Limb (tissue), 2 donors: ENCODE results near the gene CRAMP1.

Source experiments
- DNase-seq, 2 donors: peaks; one replicate each; pipeline ENCODE4 v3.0.0-alpha.2; 2016; ENCODE audit errors: extremely low spot score in 2 of 2

The CRAMP1 gene

DNA sequence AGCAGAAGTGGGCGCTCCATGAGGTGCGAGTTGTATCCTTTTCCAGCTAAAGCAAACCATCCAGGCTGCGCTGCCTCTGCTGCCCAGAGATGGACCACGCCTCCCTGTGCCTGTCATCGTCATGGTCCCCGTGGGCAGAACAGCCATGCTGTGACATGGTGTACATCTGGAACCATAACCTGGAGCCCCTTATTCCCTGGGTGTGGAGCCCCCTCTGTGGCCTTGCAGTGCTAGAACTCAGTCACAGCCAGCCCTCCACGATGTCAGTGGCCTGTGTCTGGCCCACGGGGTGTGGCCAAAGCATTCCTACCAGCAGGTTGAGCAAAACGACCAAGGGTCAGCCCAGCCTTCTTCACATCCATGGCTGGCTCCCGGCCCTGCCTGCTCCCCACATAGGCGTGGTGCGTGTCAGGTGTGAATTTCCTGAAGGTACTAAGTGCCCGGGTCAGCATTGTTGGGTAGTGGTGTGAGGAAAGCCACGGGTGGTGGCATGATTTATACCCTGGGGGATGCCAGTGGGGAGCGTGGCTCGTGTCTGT is 43.2 kb downstream of the CRAMP1 start:
- no peak for DNase-seq

DNA sequence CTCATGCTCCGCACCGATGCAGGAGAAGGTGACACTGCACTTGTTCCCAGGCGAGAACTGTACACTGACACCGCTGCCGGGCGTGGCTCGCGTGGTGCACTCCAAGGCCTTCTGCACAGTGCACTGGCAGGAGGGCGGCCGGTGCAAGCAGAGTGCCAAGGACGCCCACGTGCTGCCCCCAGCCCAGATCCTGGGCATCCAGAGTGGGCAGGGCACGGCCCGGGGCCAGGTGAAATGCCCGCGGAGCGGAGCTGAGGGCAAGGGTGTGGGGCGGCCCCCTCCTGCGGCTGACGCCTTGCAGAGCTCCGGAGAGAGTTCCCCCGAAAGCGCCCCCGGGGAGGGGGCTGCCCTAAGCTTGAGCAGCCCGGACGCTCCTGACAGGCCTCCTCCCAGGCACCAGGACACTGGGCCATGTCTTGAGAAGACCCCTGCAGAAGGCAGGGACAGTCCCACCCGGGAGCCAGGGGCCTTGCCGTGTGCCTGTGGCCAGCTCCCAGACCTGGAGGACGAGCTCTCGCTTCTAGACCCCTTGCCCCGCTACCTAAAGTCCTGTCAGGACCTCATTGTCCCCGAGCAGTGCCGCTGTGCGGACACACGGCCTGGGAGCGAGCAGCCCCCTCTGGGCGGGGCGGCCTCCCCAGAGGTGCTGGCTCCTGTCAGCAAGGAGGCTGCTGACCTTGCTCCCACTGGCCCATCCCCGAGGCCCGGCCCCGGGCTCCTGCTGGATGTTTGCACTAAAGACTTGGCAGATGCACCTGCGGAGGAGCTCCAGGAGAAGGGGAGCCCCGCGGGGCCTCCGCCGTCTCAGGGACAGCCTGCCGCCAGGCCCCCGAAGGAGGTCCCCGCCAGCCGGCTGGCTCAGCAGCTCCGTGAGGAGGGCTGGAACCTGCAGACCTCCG is 44.0 kb downstream of the CRAMP1 start:
- DNase-seq: no peak

DNA sequence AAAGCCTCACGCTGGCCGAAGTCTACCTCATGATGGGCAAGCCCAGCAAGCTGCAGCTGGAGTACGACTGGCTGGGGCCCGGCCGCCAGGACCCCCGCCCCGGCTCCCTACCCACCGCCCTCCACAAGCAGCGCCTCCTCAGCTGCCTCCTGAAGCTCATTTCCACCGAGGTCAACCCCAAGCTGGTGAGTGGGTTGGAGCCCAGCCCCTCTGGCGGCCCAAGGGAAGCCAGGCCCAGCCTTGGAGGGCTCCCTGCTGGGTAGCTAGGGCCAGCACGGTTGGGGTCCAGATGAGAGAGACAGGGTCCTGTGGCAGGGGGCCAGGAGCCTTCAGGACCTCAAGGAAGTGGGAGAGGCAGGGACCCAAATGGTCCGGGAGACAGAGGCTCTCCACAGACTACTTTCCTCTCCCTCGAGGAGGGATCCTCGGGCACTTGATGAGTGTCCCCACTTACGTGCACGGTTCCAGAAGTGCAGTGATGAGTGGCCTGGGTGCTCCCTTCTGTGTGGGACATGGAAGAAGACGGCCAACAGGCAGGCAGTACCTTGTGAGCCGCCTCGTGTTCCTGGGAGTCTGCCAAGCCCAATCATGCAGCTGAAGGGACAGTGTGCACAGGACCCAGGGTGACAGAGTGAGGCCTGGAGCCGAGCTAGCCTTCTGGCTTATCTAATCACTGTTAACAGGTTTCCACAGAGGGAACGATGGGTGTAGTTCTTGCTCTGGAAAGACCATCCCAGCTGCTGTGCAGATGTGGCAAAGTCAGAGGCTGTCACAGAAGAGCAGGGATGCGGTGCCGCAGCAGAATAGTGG is 44.9 kb downstream of the CRAMP1 start:
- DNase-seq: no peak

DNA sequence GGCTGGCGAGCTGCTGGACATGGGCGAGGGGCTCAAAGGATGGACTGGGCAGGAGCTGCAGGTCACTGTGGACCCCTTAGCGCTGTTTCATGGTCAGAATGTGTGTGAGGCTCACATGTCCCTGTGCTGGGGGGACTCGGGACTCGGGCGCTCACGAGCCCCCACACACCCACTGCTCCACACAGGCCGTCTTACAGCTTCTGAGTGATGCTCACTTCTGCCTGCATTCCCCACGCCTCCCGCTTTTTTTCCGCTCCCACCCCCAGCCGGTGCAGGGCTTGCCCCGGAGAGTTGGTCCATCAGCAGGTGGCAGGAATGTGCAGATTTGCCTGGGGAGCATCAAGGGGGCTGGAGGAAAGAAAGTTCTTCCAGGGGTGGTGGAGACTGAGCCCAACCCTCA is 45.7 kb downstream of the CRAMP1 start:
- DNase-seq: no peak

DNA sequence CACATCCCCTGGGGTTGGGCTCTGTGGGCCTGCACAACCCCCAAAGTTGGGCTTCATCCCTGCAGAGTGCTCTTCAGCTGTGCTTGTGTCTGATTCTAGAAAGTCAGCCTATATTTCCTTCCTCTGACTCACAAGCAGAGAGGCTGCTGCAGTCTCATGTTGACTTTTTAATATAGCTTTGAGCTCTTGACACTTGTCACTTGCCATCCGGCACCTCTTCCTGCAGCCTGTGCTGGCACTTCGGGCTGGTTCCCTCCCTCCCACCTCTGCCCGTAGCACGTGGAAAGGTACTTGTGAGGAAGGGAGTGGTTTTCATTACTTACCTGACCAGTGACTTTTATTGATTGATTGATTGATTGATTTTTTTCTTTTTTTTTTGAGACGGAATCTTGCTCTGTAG is 46.9 kb downstream of the CRAMP1 start:
- DNase-seq: no peak

DNA sequence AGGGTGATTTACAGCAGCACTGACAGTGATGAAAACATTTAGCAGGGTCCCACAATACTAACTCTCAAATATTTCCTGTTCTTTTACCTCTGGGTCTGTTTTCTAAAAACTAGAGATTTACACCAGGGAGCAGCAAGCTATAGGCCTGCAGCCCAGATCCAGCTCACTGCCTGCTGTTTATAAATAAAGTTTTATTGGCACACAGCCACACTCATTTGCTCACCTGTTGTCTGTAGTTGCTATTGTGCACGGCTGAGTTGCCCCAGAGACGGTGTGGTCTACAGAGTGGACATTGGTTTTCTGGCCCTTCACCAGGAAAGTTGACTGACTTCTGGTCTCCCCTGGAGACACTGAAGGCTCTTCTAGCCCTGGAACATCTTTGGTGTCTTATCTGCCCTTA is 49.7 kb downstream of the CRAMP1 start:
- DNase-seq: no peak

DNA sequence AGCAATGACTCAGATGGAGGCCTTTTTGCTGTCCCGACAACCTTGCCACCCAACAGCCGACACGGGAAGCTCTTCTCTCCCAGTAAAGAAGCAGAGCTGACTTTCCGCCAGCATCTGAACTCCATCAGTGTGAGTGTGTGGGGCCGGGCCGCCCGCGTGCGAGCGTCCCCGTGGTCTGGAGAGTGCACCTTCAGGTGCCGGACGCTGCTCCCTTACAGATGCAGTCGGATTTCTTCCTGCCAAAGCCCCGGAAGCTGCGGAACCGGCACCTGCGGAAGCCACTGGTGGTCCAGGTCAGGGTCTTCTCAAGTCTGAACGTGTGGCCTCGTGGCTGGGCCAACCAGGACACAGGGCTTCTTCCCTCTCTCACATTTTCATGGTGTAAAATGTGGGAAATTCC is 50.4 kb downstream of the CRAMP1 start:
- DNase-seq: no peak

DNA sequence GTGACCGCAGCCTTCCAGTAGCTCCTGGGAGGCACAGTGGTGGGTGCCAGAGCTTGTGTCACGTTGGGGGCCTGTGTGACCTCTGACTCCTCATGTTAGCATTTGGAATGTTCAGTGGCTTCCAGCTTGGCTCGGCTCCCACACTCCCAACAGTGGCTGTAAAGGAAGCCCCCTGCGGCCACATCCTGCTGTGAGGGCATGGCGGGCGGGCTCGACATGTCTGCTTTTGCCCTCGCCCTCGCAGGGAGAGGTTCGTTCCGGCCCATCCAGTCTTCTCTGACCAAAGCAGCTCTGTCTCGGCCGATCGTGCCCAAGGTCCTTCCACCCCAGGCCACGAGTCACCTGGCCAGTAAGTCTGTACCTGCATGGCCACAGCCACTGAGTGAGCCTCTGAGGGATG is 53.7 kb downstream of the CRAMP1 start:
- DNase-seq: no peak

DNA sequence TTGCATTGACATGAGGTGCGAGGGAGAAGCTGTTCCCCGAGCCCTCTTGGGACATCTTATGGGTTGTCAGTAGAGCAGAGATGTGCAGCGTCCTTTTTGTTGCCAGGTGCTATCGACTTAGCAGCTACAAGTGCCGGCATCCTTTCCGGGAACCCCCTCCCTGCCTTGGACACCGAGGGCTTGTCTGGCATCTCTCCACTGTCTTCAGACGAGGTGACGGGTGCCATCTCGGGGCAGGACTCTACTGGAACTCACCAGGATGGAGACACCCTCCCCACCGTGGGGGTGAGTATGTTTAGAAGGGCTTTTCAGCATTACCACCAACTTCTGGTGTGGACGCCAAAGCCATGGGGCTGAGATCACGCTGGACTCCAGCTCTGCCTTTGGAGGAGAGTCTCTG is 54.2 kb downstream of the CRAMP1 start:
- DNase-seq: no peak

DNA sequence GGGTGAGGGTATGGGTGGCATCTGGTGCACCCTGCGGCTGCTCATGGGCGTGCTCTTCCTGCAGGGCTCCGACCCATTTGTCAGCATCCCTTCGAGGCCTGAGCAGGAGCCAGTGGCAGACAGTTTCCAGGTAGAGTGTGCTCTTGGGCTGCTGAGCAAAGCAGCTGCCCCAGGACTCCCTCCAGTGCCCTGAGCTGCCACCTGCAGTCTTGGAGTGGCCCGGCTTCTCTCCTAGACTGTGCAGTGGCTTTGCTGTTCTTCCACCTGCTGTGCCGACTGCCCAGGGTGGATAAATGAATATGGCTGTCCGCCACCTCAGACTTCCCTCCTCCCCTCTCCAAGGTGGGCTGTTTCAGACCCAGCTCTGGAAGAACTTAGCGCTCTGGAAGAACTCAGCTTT is 55.1 kb downstream of the CRAMP1 start:
- no peak for DNase-seq

DNA sequence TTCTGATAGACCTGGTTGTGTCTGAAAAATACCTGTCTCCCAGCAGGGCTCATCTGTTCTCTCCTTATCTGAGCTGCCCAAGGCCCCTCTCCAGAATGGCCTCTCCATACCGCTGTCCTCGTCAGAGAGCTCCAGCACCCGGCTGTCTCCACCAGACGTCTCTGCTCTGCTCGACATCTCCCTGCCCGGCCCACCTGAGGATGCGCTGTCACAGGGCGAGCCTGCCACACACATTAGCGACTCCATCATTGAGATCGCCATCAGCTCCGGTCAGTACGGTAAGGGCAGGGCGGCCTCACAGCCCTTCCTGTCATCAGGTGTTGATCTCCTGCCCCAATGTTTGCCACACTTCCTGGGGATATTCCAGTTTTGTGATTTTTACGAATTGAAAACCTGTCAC is 55.8 kb downstream of the CRAMP1 start:
- DNase-seq: no peak

DNA sequence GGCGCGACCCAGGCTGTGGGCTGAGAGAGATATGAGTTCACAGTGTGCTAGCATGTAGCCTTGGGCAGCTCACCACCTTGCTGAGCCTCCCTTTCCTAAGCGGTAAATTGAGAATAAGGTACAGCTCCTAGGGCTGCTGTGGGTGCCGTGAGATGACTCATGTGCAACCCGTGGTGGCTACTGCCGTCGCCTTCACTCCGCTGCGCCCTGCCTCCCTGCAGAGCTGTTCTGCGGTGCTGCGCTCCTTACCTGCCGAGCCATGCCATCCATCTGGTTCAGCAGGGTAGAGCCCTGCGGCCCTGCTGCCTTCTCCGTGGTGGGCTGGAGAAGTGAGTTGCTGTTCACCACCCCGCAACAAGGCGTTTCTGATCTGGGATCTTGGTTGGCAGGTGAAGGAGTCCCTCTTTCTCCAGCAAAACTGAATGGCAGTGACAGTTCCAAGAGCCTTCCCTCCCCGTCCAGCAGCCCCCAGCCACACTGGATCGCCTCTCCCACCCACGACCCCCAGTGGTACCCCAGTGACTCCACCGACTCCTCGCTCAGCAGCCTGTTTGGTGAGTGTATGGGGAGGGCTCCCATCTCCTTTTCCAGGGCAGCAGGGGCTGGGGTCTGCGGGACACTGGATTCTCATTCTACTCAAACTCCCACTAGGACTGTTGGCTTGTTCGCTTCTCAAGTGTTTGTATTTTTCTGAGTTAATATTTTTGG is 56.6 kb downstream of the CRAMP1 start:
- no peak for DNase-seq

DNA sequence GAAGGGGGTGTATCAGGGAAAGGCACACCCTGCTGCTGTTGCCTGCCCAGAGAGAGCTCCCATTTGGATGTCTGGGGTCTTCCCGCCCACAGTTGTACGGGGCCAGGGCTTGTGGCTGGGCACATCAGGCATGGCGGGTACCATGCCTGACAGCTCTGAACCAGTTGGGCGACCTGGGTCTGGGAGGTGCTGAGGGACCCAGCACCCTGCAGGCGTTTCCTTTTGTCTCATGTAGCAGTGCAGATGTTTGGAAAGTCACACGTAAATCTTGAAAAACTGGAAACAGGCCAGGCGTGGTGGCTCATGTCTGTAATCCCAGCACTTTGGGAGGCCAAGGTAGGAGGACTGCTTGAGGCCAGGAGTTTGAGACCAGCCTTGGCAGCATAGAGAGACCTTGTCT is 57.5 kb downstream of the CRAMP1 start:
- DNase-seq: no peak

DNA sequence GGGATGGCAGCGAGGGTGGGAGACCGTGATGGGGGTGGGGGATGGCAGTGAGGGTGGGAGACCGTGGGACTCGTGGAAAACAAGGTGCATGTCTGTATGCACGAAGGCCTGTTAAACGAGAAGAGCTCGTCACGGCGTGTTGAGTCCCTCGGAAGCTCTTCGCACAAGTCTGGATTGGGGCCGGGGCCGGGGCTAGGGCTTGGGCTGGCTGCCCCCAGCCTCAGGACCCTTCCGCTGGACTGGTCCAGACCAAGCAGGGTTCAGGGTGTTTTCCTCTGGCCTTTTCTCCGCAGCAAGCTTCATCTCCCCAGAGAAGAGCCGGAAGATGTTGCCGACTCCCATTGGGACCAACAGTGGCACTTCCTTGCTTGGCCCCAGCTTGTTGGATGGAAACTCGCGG is 58.2 kb downstream of the CRAMP1 start:
- DNase-seq: no peak

DNA sequence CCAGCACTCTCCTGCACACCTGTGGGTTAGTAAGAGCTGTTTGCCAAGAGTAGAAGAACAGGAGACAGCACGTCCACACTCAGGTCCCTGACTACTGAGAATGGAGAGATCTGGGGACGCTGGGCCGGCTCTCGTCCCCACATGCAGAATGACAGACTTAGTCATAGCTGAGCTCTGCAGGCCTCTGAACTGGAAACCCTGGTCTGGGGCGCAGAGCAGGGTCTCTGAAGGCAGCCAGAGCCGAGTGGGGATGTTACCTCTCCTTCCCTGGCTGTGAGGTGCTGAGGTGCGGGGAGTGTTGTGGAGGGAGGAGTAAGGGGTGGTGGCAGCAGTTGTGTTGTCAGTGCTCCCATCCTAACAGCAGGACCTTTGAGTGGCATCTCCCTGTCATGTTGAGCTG is 58.7 kb downstream of the CRAMP1 start:
- DNase-seq: no peak

DNA sequence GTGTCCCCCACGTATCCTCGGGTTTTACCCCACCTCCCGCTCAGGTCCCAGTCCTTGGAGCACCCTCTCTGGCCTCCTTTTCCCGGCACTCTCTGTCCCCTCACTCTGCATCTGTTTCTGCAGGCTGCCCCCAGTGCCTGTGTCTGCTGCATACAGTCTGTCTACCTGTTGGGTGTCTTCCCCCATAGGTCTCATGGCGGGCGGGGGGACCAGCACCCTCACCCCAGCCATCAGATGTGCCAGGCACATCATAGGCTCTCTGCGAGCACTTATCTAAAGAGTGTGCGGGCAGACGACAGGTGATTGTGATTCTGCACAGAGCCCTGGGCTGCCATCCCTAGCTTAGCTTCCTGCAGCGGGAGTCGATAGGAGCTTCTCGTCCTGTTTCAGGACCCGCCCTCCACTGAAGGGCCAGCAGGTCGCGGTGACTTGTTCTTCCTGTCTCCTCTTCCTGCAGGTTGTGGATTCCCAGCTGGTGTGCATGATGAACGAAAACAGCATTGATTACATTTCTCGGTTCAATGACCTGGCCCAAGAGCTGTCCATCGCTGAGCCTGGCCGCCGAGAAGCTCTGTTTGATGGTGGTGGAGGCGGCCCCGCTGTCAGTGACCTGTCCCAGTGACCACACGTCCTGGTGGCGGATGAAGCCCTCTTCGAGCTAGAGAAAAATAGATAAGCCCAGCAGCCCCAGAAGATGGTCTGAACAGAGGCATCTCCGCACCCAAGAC is 61.4 kb downstream of the CRAMP1 start:
- DNase-seq: no peak

DNA sequence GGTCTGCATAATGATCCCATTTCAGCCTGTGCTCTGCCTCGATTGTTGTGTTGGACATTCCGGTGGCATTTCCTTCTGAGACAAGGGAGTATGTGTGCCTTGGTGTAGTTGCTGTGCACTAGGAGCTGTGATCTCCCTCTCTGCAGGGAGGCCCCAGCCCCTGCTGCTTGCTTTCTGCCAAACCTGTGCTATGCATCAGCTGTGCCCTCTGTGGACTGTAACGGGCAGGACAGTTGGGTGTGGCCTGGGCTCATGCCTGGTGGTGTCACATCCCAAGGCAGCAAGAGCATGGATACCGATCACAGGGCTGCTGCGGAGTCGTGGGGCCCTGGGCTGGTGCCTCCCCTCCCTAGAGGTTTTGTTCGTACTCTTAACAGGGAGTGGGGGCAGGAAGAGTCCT is 62.1 kb downstream of the CRAMP1 start:
- no peak for DNase-seq

DNA sequence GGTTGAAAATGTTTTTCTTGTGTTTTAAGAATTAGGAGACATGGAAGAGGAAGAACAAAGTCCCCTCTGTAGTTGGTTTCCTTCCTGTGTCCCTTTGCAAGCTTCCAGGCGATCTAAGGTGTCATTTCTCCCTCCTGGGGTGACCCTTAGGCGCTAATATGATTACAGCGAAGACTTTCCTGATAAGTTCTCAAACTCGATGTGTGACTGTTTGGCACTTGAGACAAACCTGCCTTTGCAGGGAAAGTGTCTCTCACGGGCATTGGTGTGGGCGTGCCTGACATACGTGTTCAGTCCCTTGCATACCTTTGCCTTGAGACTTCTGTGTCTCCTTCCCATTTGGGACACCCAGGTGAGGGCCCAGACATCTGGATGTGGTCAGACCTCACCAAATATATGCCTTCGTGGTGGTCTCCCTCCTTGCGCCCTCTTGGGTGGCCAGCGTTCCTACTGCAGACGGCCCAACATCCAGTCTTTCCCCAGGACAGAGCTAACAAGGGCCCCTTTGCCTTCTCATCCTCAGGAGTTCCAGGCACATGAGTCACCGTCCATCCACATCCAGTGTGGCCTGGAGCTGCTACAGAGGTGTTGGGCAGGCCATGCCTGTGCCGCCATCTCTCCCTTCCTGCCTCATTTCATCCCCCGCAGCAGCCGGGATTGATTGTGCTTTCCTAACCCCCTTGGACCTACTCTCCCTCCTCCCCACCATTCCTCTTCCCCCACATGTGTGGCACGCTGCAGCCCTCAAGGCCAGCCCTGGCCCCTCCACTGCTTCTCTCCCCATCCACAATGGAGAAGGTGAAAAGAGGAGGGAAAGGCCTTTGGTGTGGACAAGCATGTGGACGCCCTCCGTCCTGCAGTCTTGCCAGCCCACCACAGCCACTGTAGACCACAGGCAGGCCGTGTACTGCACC is 62.8 kb downstream of the CRAMP1 start:
- DNase-seq: no peak

DNA sequence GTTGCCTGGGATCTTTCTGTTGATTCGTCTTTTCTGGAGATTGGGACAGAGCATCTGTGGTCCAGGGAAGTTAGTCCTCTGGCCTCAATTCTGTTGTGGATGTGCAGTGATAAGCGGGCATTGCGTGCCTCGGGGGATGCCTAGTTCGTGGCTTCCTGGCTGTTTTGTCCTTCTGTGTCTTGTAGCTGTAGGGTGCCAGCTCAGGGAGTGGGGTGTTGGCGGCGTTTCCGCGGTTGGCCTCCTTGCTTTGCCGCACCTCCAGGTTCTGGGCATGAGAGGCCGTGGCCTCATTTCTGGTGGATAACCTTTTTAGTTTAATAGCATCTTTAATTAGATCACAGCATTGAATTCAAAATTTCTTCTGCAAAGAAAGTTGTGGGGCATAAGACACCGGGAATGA is 64.5 kb downstream of the CRAMP1 start:
- no peak for DNase-seq

DNA sequence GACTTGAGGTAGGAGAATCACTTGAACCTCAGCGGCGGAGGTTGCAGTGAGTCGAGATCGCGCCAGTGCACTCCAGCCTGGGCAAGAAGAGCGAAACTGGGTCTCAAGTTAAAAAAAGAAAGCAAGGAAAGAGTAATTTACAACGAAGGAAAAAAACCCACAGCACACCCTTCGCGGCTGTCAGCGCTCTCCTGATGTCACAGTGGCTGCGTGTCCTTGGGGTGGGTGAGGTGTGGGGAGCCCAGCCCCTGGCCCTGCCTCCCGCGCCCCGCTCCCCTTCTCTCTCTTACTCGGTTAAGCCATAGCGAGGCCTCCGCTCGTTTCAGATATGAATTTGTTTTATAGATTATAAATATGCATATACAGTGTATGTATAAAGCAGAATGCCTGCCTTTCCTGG is 65.2 kb downstream of the CRAMP1 start:
- no peak for DNase-seq
